GM12878 (cell line): Measurements from ENCODE around the gene RECK.

Experiments
- CEBPZ ChIP-seq: fragments of 150-350 bp; IDR thresholded peaks from 2 replicates; pipeline ENCODE4 v1.6.1; 2016; ENCODE audit warnings: low read depth, low read length
- CHD2 ChIP-seq: IDR thresholded peaks from 2 replicates; pipeline ENCODE4 v1.6.1; 2011; ENCODE audit warnings: low read depth, low read length, improper control_type of control experiment, borderline replicate concordance
- EZH2 ChIP-seq: IDR thresholded peaks from 2 replicates; pipeline ENCODE4 v1.6.1; 2012; ENCODE audit warnings: low read depth, mild to moderate bottlenecking, control low read depth, inconsistent platforms, low read length, borderline replicate concordance; ENCODE audit not compliant: control insufficient read depth
- MYB ChIP-seq: fragments of 150-350 bp; IDR thresholded peaks from 2 replicates; pipeline ENCODE4 v1.6.1; 2014; ENCODE audit warnings: mild to moderate bottlenecking, low read depth, low read length, borderline replicate concordance
- PAX8 ChIP-seq: fragments of 450-650 bp; IDR thresholded peaks from 2 replicates; pipeline ENCODE4 v1.6.1; 2017; ENCODE audit warnings: mild to moderate bottlenecking, moderate library complexity
- POLR2A ChIP-seq: IDR thresholded peaks from 2 replicates; pipeline ENCODE4 v1.6.1; 2011; ENCODE audit warnings: low read depth, mild to moderate bottlenecking, low read length
- POLR2AphosphoS5 ChIP-seq: IDR thresholded peaks from 2 replicates; pipeline ENCODE4 v1.6.1; 2011; ENCODE audit warnings: mild to moderate bottlenecking, low read length, inconsistent platforms
- POU2F2 ChIP-seq: IDR thresholded peaks from 3 replicates; pipeline ENCODE4 v1.6.1; 2011; ENCODE audit warnings: low read depth, mild to moderate bottlenecking, low read length, borderline replicate concordance
- RAD21 ChIP-seq: IDR thresholded peaks from 2 replicates; pipeline ENCODE4 v1.6.1; 2011; ENCODE audit warnings: mild to moderate bottlenecking, low read depth, low read length, moderate library complexity; ENCODE audit not compliant: insufficient read depth
- SIN3A ChIP-seq: IDR thresholded peaks from 2 replicates; pipeline ENCODE4 v1.6.1; 2012; ENCODE audit warnings: low read depth, low read length, improper control_type of control experiment
- SRF ChIP-seq, 2 experiments: IDR thresholded peaks; 2 replicates each; pipeline ENCODE4 v1.6.1; 2011; ENCODE audit warnings: low read depth in 2 of 2, low read length in 2 of 2, mild to moderate bottlenecking in 1 of 2, moderate library complexity in 1 of 2
- ZNF24 ChIP-seq: fragments of 450-650 bp; IDR thresholded peaks from 2 replicates; pipeline ENCODE4 v1.6.1; 2017; ENCODE audit warnings: antibody characterized with exemption, mild to moderate bottlenecking
- TF ChIP-seq, protein P1 (sequence below), 3 experiments: IDR thresholded peaks in 2 of 3; conservative IDR thresholded peaks in 1 of 3; 2 replicates each; pipeline ENCODE4 v1.5.1; 2011; ENCODE audit warnings: low read depth in 3 of 3, low read length in 3 of 3, mild to moderate bottlenecking in 3 of 3, control low read depth in 2 of 3, moderate library complexity in 2 of 3, inconsistent platforms in 1 of 3, mixed read lengths in 1 of 3; ENCODE audit not compliant: control insufficient read depth in 2 of 3, insufficient read depth in 1 of 3; ENCODE audit errors: extremely low read depth in 1 of 3

DNA sequence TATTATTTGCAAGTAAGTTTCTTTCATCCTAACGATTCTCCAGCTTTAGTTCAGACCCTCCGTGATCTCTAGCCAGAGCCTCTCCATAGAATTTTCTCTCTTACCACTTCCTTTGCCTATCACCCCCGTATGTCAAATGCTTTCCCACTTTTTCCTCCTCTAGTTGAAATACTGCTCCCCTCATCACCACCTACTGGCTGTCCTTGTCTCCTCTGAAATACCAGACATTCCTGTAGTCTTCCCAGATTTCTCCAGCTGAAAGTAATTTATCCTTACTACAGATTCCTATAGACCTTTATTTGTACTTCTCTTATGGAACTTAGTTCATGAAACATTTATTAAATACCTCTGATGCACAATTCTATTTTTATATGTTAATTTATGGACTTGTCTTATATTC lies 63.8 kb downstream of the RECK start:
- TF ChIP-seq SIN3A = no peak
- no peak for TF ChIP-seq CEBPZ
- no peak for TF ChIP-seq MYB
- no peak for TF ChIP-seq EZH2
- no peak for TF ChIP-seq POU2F2
- no peak for TF ChIP-seq POLR2AphosphoS5
- TF ChIP-seq CHD2 = no peak
- no peak for TF ChIP-seq ZNF24
- TF ChIP-seq, protein P1, sequence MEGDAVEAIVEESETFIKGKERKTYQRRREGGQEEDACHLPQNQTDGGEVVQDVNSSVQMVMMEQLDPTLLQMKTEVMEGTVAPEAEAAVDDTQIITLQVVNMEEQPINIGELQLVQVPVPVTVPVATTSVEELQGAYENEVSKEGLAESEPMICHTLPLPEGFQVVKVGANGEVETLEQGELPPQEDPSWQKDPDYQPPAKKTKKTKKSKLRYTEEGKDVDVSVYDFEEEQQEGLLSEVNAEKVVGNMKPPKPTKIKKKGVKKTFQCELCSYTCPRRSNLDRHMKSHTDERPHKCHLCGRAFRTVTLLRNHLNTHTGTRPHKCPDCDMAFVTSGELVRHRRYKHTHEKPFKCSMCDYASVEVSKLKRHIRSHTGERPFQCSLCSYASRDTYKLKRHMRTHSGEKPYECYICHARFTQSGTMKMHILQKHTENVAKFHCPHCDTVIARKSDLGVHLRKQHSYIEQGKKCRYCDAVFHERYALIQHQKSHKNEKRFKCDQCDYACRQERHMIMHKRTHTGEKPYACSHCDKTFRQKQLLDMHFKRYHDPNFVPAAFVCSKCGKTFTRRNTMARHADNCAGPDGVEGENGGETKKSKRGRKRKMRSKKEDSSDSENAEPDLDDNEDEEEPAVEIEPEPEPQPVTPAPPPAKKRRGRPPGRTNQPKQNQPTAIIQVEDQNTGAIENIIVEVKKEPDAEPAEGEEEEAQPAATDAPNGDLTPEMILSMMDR (IDR thresholded peaks at IDR 0.05 in 2 of 3, conservative IDR thresholded peaks at IDR 0.05 in 1 of 3; ENCODE audit: control insufficient read depth in 2 of 3, extremely low read depth in 1 of 3, insufficient read depth in 1 of 3, low read depth in 3 of 3, low read length in 3 of 3) = no peak
- TF ChIP-seq RAD21 = no peak
- TF ChIP-seq PAX8 = no peak
- no peak for TF ChIP-seq SRF (IDR thresholded peaks at IDR 0.05; ENCODE audit: low read depth in 2 of 2, low read length in 2 of 2)
- TF ChIP-seq POLR2A = no peak
